Astrocyte of the cerebellum (primary cell): ENCODE measurements around the gene CACNA2D3.
"Not testable (repeated sequence)": the region's sequence is repeated elsewhere in the genome, so short reads cannot be mapped to it uniquely, and the experiment has no call there.

ENCODE experiments used
- DNase-seq: peaks from one replicate; pipeline ENCODE4 v3.0.0-alpha.2; 2011; ENCODE audit warnings: low read depth
- H3K4me3 ChIP-seq: 2 replicates; pipeline ENCODE4 v1.5.1; 2011; ENCODE audit warnings: mild to moderate bottlenecking, low read depth, low read length, moderate library complexity
- in situ Hi-C: cut with HindIII; loops from 2 replicates; pipeline ENCODE4 v1.10.0; 2017; ENCODE audit warnings: low sequenced_read_pairs
- TF ChIP-seq, protein P1 (sequence below): IDR thresholded peaks from 2 replicates; pipeline ENCODE4 v1.5.1; 2012; ENCODE audit warnings: low read length, low read depth, moderate library complexity, mild to moderate bottlenecking; ENCODE audit errors: missing control alignments

Gene CACNA2D3

DNA sequence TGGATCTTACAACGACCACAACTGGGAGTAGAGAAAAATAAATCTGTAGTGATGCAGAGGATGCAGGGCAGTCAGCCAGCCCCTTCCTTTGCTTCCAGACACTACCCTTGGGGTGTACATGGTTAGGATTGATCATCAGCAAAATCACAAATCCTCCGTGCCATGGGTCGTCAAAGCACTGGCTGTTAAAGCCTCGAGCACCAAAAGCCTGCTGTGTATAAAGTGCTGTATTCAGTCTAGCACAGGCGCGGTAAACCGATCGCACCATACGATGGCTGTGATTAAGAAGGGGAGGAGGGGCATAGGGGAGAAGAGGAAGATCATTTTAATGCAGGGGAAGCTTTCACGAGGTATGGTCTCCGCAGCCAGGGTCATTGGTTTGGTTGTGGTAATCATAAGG lies 500.3 kb downstream of the CACNA2D3 start:
- in situ Hi-C loops, result no loop called here
- no peak for DNase-seq
- no peak overlapping the region for H3K4me3 ChIP-seq
- TF ChIP-seq, protein P1, sequence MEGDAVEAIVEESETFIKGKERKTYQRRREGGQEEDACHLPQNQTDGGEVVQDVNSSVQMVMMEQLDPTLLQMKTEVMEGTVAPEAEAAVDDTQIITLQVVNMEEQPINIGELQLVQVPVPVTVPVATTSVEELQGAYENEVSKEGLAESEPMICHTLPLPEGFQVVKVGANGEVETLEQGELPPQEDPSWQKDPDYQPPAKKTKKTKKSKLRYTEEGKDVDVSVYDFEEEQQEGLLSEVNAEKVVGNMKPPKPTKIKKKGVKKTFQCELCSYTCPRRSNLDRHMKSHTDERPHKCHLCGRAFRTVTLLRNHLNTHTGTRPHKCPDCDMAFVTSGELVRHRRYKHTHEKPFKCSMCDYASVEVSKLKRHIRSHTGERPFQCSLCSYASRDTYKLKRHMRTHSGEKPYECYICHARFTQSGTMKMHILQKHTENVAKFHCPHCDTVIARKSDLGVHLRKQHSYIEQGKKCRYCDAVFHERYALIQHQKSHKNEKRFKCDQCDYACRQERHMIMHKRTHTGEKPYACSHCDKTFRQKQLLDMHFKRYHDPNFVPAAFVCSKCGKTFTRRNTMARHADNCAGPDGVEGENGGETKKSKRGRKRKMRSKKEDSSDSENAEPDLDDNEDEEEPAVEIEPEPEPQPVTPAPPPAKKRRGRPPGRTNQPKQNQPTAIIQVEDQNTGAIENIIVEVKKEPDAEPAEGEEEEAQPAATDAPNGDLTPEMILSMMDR, result no peak

- in situ Hi-C loops, result no loop called here
- H3K4me3 ChIP-seq, result no peak overlapping the region
- TF ChIP-seq, protein P1, result no peak
- no peak for DNase-seq
Observed at GRCh38 chr3:54625805-54626787, 503.7 kb downstream of the CACNA2D3 start.

DNA sequence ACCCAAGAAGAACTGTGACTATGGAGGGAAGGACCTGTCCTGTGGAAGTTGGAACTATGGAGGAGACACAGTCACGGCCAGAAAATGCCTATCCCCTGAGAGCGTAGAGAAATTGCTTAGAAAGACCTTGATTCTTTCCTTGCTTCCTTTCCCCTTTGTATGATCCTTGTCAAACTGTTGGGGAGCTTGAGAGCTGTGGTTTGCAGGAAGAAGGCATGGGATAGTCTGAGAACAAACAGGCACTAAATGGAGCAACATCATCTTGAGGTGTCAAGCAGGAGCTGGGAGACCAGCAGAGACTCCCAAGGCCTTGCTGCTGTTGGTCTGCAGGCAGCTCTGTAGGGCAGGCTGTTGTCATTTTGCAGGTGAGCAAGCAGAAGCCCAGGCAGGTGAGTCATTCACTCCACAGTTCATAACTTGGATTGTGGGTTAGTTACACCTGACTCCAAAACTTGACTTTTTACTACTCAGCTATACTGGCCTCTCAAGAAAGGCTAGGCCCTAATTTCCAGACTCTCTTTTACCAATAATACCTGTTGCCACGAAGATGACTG lies 506.6 kb downstream of the CACNA2D3 start:
- TF ChIP-seq, protein P1, result no peak
- DNase-seq, result no peak
- H3K4me3 ChIP-seq, result no peak overlapping the region
- in situ Hi-C loops, result no loop called here

DNA sequence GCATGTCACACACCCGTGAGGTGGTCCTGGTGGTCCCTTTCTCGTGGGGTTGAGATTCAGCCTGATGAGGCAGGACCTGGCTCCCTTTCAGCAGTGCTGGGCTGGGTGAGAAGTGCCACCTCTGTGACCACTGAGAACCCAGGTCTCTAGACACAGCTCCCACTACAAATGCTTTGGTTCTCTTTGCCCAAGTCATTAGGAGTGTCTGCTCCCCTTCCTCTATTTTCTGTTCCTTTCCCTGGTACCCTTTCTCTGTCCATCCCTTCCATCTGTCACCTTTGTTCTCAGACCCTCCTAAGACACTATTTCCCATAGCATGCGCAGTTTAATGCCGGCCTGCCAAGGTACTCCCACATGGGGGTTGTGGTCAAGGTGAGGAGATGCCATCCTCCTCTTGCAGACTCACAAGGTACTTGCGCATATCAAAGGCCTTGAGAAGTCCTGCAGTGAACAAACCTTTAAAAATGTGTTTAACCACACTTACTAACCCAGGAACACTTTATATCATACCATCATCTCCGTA lies 507.8 kb downstream of the CACNA2D3 start:
- TF ChIP-seq, protein P1, result no peak
- in situ Hi-C loops, result no loop called here
- no peak overlapping the region for H3K4me3 ChIP-seq
- no peak for DNase-seq

- not testable (repeated sequence) for H3K4me3 ChIP-seq
Observed at GRCh38 chr3:54631001-54631400, 508.6 kb downstream of the CACNA2D3 start.

GRCh38 chr3:54631516-54632325 lies 509.4 kb downstream of the CACNA2D3 start:
- in situ Hi-C loops, result no loop called here
- DNase-seq, result no peak
- TF ChIP-seq, protein P1, result no peak
- H3K4me3 ChIP-seq, result no peak overlapping the region

More at GRCh38 chr3:54631001-54631400, 508.6 kb downstream of the CACNA2D3 start:
- DNase-seq, in situ Hi-C loops: not testable (repeated sequence)
